GM19463 (cell line): ENCODE results near the gene SLC26A3.

ENCODE experiments used
- ATAC-seq: cut with Tn5 transposase; IDR thresholded peaks from one replicate; pipeline ENCODE4 v1.9.1; 2021; ENCODE audit warnings: mild to moderate bottlenecking, moderate library complexity; ENCODE audit not compliant: unreplicated experiment

The SLC26A3 gene

DNA sequence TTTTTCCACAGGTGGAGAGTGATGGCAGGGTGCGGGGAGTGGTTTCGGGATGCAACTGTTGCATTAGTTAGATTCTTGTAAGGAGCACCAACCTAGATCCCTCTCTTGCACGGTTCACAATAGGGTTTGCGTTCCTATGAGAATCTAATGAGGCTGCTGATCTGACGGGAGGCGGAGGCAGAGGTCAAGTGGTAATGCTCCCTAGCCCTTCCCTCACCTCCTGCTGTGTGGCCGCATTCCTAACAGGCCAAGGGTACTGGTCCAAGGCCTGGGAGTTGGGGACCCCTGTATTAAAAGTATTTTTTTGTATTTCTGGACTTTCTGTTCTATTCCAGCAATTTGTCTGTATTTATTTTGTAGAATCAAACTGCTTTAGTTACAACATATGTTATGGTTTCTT is 51.9 kb downstream of the SLC26A3 start:
- ATAC-seq = no peak

DNA sequence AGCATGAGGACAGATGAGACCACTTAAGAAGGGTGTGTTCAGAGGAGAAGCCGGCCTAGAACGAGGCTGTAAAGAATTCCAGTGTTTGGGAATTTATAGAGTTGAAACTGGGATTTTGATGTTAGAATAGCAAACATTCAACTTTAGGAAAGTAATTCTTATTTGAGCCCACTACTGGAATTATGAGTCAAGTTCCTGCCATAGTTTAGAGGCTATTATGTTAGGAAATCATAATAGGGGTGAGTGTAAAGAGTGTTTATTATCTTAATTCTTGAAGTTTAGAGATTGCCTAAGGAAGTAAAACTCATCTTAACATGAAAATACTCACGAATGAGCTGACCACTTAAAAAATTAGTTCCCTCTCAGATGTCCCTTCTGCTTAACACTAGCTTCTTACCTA is 57.0 kb downstream of the SLC26A3 start:
- ATAC-seq = no peak

DNA sequence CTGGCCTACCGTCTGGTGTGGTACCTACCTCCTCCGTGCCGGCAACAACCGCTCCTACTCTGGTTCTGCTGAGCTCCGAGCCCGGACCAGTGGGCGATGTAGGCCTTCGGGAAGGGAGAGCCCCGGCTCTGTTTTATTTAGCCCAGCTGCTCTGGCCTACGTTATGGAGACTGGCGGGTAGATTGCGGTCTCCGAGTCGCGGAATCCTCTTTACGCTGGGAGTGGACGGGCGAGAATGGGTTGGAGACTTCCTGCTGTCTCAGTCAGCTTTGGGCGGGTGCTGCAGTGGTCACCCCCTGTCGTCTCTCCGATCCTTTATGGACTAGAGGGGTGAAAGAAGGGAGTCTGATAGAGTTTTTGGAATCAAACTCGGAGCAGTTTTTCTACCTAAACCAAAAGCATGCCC is 58.7 kb downstream of the SLC26A3 start:
- peak; percentile 34 for ATAC-seq

DNA sequence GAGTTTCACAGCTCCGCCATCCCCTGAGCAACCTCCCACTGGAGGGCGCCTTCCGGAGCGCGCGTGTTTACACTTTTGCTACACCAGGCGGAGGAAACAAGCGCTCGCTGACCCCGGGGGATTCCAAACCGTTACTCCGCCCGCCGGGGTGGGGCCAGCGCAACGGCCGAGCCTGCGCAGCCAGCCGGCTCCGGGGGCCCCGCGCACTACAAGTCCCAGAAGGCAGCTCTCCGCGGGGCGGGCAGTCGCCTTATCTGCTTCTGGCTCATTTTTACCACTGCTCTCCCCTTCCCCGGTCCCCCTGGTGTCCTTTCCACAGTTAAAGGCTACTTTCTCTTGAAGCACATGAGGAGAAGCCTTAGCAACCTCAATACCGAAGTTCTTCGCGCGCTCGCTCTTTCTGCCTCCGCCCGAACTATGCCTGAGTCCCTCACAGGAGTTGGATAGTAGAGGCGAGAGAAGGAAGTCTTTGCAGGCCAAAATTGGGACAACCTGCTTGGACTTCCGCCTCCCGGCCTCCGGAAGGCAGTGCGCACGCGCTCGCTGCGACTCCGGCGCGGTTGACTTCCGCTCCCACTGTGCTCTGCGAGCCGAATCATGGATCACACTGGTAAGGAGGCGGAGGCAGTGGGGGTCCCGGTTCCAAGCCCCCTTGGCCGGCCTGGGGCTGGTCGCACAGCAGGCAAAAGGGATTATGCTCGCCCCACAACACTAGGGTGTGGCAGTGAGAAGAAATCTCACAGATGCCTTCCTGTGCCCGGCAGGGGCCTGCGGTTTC is 59.3 kb downstream of the SLC26A3 start, which contains the start of gene CBLL1:
Gene CBLL1, plus strand, starts transcription at position 576 of the 778 bp plus-strand sequence. Its CDS starts 22 bp downstream, at position 598.
- ATAC-seq = peak; percentile 90

DNA sequence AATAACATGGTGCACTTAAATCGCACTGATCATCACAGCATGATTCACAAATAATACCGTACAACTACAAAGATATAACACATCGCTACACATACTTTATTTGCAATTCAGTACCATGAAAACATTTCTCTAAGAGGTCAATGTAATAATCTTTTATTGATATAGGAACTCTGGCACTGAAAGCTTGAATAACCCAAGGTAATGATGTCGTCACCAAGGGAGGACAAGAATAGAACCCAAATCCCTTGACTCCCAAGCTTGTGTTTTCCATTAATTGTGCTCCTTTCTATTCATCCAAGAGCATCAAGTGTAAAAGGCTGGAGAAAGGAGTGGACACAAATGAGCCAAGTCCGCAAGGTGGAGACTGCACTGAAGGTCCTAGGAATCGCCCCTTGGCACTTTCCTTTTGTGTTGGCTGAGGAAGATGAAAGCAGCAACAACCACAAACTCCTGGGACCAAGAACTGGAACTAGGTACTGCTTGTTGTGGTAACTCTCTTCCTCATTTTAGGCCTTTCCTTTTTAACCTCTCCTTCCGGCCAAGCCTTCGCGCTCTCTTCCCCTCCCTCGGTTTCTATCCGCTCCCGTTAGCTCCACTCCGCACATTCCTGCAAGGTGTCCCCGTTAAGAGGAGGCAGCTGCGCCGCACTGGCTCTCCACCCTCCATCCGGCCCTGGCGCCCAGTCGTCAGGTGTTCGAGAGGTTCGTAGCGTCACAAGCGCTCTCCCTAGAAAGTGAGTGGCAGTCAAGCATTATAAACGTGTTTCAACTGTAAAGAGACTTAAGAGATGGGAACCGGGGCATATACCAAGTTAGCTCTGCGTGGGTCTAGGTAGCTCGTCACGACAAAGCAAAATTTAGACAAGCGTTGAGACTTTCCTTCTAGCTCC is 60.1 kb downstream of the SLC26A3 start:
- peak; percentile 27 for ATAC-seq

DNA sequence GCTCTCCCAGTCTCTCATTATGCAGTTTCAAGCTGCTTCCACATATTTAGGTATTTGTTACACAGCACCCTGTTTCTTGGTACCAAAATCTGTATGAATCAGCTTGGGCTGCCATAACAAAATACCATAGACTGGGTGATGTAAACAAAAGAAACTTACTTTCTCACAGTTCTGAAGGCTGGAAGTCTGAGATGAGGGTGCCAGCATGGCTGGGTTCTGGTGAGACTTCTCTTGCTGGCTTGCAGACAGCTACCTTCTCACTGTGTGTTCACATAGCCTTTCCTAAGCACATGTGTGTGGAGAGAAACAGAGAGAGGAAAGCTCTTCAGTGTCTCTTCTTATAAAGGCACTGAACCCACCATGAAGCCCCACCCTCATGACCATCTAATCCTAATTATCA is 74.7 kb downstream of the SLC26A3 start:
- no peak for ATAC-seq

DNA sequence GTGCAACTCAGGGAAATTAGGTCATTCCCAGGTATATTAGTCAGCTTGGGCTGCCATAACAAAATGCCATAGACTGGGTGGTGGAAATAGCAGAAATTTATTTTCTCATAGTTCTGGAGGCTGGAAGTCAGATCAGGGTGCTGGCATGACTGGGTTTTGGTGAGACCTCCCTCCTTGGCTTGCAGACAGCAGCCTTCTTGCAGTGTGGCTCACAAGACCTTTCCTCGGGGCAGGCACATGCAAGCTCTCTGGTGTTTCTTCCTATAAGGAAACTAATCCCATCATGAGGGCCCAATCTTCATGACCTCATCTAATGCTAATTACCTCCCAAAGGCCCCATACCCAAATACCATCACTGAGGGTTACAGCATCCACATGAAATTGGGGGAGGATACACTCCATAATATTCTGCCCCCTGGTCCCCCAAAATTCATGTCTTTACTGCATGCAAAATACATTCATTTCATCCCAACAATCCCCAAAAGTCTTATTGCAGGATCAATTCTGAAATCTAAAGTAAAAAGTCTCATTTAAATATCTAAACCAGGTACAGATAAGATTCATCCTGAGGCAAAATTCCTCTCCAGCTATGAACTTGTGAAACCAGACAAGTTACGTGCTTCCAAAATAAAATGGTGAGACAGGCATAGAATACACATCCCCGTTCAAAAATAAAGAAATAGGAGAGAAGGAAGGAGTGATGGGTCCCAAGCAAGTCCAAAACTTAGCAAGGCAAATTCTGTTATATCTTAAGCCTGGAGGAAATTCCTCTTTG is 76.5 kb downstream of the SLC26A3 start:
- no peak for ATAC-seq

DNA sequence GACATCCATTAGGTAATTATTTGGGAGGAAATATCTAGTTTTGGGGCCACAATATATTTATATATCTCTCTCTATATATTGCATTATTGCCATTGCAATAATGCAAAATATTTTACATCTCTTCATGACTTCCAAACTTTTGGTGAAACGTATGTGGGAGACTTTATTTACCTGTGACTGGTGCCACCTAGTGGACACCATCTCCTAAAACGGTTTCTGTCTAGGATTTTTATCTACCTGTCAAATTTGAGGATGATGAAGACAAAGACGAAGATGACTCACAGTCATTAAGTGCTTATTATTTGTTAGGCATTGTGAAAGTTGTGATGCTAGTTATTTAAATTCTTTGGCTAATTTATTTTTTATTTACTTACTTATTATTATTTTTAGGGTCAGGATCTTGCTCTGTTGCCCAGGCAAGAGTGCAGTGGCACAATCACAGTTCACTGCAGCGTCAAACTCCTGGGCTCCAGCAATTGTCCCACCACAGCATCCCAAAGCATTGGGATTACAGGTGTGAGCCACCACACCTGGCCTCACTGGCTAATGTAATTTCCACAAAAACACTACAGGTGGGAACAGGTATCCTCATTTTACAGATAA is 77.8 kb downstream of the SLC26A3 start:
- no peak for ATAC-seq

DNA sequence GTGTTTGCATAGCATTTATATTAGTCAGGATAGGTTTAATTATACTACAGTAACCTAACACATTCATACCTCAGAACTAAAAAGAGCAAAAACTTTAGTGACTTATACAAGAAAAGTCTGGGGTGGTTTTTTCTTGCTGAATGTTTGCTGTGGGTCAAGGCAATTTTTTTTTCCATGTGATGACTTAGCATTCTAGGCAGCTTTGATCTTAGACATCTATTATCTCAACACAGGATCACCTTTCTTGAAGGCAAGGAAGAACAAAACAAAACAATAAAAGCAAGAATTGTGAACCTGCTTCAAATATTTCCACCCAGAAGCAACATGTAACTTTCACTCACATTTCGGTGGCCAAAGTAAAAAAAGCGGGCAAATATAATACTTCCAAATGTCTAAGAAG is 79.8 kb downstream of the SLC26A3 start:
- ATAC-seq = no peak

DNA sequence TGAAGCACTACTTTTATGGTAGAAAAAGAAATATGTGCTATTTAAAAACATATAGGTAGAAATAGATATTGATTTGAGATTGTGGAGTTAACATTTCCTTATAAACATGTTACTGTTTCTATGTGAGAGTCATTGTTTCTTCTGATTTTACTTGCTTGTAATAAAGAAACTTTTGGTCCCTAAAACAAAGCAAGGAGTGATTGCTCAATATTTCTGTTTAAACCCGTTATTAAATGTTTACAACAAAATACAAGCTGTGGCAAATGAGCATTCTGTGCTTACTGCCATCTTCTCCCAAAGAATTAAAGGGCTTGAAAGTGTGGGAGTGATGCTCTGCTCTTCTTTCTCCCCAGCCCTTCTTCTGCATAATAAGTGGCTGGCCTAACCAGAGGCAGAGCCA is 81.7 kb downstream of the SLC26A3 start:
- ATAC-seq = no peak

DNA sequence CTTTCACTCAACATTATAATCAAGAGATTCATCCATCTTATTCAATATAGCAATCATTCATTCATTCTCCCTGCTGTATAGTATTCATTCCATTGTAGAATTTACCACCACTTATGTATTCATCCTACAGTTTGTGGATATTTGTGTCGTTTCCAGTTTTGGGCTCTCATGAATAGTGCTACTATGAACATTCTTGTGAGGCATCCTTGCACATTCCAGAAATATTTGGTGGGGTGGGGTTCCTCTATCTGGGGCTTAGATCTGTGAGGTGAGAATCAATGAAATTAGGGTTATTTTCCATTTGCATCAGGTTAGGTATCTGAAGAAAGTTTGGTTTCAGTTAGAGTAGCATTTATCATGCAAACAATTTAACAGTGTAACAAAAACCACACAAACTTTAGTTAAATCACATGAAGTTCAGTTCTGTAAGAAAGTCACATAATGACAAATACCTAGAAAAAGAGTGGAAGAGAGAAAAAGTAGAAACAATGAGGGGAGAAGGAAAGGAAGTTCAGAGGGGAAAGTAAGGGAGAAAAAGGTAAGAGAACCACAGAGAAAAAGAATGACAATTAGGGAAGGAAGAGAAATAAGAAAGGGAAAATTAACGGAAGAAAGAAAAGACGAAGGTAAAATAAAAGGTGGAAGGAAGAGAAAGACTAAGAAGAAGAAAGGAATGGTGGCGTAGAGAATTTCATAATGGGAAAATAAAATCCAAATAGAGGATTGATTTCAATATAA is 84.4 kb downstream of the SLC26A3 start:
- no peak for ATAC-seq

DNA sequence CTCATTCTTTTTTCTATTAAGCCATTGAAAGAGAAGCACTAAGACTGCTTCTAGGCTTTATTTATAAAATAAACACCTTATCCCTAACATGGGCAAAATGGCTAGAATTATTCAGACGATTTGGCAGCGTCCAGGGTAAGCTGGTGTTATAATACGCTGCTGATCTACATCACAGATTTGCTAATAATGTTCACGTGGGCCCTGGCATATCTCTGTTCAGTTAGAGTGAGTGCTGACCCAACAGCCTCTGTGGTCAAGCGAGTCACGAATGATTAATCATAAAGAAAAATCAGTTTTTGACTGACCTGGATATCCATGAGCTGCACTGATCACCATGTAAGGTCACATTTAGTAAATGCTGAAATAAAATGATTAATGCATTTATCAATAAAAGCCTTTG is 87.5 kb downstream of the SLC26A3 start:
- no peak for ATAC-seq
